Endothelial cell of umbilical vein (primary cell): Measurements from ENCODE around the gene ANKRD33B. TPM values are rescaled to one million over a fixed set of nuclear protein-coding genes. Genes with fewer than 3 reads are reported as not detected.

Source experiments
- BruUV-seq: library from RNA; stranded (reverse); fragments of 400-500 nt; replicated peaks from 2 replicates; lab custom pipeline; 2021; lab: Mats Ljungman, UMichigan
- CTCF ChIA-PET: fragments of 300-600, 350-600 bp; sonication (Branson Sonifier 250); formaldehyde crosslinking; loops from one replicate; lab custom pipeline; 2021; ENCODE audit warnings: antibody characterized with exemption, inconsistent platforms; lab: Charles Lee
- POLR2A ChIA-PET: fragments of 300-600, 350-600 bp; sonication (Branson Sonifier 250); formaldehyde crosslinking; loops from one replicate; lab custom pipeline; 2021; ENCODE audit warnings: antibody characterized with exemption, inconsistent platforms; lab: Charles Lee
- DNase-seq: peaks from one replicate; pipeline ENCODE4 v3.0.0-alpha.2; 2011; ENCODE audit warnings: low read depth, low spot score
- FAIRE-seq: peaks from 2 replicates; lab custom pipeline; 2011; peaks lifted over from hg19 to GRCh38; lab: Jason Lieb, UNC
- H2AFZ ChIP-seq: 2 replicates; pipeline ENCODE4 v1.6.0; 2012; ENCODE audit warnings: low read depth, low read length, control low read depth, inconsistent platforms
- H3K27ac ChIP-seq: 2 replicates; pipeline ENCODE4 v1.5.1; 2011; ENCODE audit warnings: low read depth, mild to moderate bottlenecking, control low read depth, low read length, moderate library complexity; ENCODE audit not compliant: insufficient read depth
- H3K27me3 ChIP-seq, 2 experiments: 2 replicates each; pipeline versions ENCODE4 v1.6.0 to v1.6.1; 2011; ENCODE audit warnings: low read length in 2 of 2, mixed read lengths in 1 of 2; ENCODE audit not compliant: control insufficient read depth in 2 of 2, insufficient read depth in 2 of 2
- H3K36me3 ChIP-seq, 2 experiments: 2 replicates in 1 of 2; 3 replicates in 1 of 2; pipeline ENCODE4 v1.5.1; 2011; ENCODE audit warnings: low read length in 2 of 2, mild to moderate bottlenecking in 1 of 2, moderate library complexity in 1 of 2; ENCODE audit not compliant: control insufficient read depth in 2 of 2, insufficient read depth in 2 of 2; ENCODE audit errors: extremely low read depth in 1 of 2
- H3K4me1 ChIP-seq: 3 replicates; pipeline ENCODE4 v1.5.1; 2011; ENCODE audit warnings: mild to moderate bottlenecking, low read length; ENCODE audit not compliant: control insufficient read depth, insufficient read depth; ENCODE audit errors: extremely low read depth
- H3K4me2 ChIP-seq: 2 replicates; pipeline ENCODE4 v1.6.1; 2011; ENCODE audit warnings: low read length, control low read depth, mixed read lengths; ENCODE audit not compliant: insufficient read depth
- H3K4me3 ChIP-seq, 3 experiments: fragments of 200-600 bp in 1 of 3; sonication (generic), shearing (Covaris generic) in 1 of 3; replicated peaks in 1 of 3; 2 replicates each; pipeline ENCODE4 v1.5.1; 2011 to 2016; ENCODE audit warnings: control low read depth in 3 of 3, low read length in 3 of 3, mild to moderate bottlenecking in 2 of 3, inconsistent platforms in 1 of 3, low read depth in 1 of 3, moderate library complexity in 1 of 3; ENCODE audit not compliant: insufficient read depth in 1 of 3
- H3K79me2 ChIP-seq: 2 replicates; pipeline ENCODE4 v1.6.0; 2012; ENCODE audit warnings: low read length, inconsistent platforms; ENCODE audit not compliant: control insufficient read depth, insufficient read depth
- H3K9ac ChIP-seq: replicated peaks from 2 replicates; pipeline ENCODE3; 2011; ENCODE audit warnings: low read length, control low read depth; ENCODE audit not compliant: insufficient read depth; ENCODE audit errors: extremely low read depth
- H3K9me1 ChIP-seq: replicated peaks from 3 replicates; pipeline ENCODE4 v1.6.0; 2011; ENCODE audit warnings: mild to moderate bottlenecking, low read length; ENCODE audit not compliant: control insufficient read depth, insufficient read depth; ENCODE audit errors: extremely low read depth
- H3K9me3 ChIP-seq: replicated peaks from 2 replicates; pipeline ENCODE4 v1.5.1; 2012; ENCODE audit warnings: low read length, inconsistent platforms; ENCODE audit not compliant: control insufficient read depth, insufficient read depth
- H4K20me1 ChIP-seq: replicated peaks from 2 replicates; pipeline ENCODE3; 2011; ENCODE audit warnings: mild to moderate bottlenecking, low read length; ENCODE audit not compliant: control insufficient read depth, insufficient read depth; ENCODE audit errors: extremely low read depth
- EZH2 ChIP-seq: IDR thresholded peaks from 2 replicates; pipeline ENCODE4 v1.6.1; 2012; ENCODE audit warnings: borderline replicate concordance, low read depth, mild to moderate bottlenecking, moderate library complexity, low read length, inconsistent platforms; ENCODE audit not compliant: severe bottlenecking
- FOS ChIP-seq: IDR thresholded peaks from 2 replicates; pipeline ENCODE4 v1.6.1; 2011; ENCODE audit warnings: mild to moderate bottlenecking, low read length, moderate library complexity, borderline replicate concordance; ENCODE audit not compliant: insufficient read depth
- GATA2 ChIP-seq: IDR thresholded peaks from 2 replicates; pipeline ENCODE4 v1.7.0; 2011; ENCODE audit warnings: low read depth, mild to moderate bottlenecking, moderate library complexity, mixed read lengths, low read length; ENCODE audit not compliant: insufficient read length, insufficient read depth
- JUN ChIP-seq: IDR thresholded peaks from 2 replicates; pipeline ENCODE4 v1.6.1; 2011; ENCODE audit warnings: borderline replicate concordance, low read depth; ENCODE audit not compliant: insufficient read length, insufficient read depth
- MAX ChIP-seq: IDR thresholded peaks from 2 replicates; pipeline ENCODE4 v1.6.1; 2011; ENCODE audit not compliant: insufficient read depth, insufficient read length
- MYC ChIP-seq: IDR thresholded peaks from one replicate; pipeline ENCODE4 v1.6.1; 2011; ENCODE audit warnings: mild to moderate bottlenecking, low read depth, low read length
- POLR2A ChIP-seq: IDR thresholded peaks from 2 replicates; pipeline ENCODE4 v1.6.1; 2012; ENCODE audit warnings: low read depth, mild to moderate bottlenecking, control low read depth, low read length
- POLR2AphosphoS5 ChIP-seq: IDR thresholded peaks from 2 replicates; pipeline ENCODE4 v1.6.1; 2012; ENCODE audit warnings: low read depth, mild to moderate bottlenecking, control low read depth, low read length, moderate library complexity; ENCODE audit not compliant: insufficient read depth
- dilution Hi-C: fragments of 300-500 bp; cut with MboI; formaldehyde crosslinking; loops from one replicate; pipeline ENCODE4 v1.15.0; 2019; ENCODE audit warnings: low sequenced_read_pairs; ENCODE audit not compliant: extremely low pct_ligation_motif_present
- intact Hi-C: fragments of 100-400 bp; cut with micrococcal nuclease; formaldehyde crosslinking; loops from one replicate; pipeline ENCODE4 v1.10.0; 2022
- polyA plus RNA-seq, 4 experiments: library from polyadenylated mRNA; depleted of rRNA in 3 of 4; stranded (reverse) in 3 of 4; unstranded in 1 of 4; fragments of >200 nt; gene quantifications; 2 replicates each; pipeline versions ENCODE4 v1.2.1 to v1.2.3, GENCODE V29; 2011 to 2012; ENCODE audit warnings: missing spikeins in 1 of 4
- total RNA-seq: library from RNA; stranded (reverse); gene quantifications from 2 replicates; pipeline ENCODE4 v1.2.3, GENCODE V29; 2021
- TF ChIP-seq, protein P1 (sequence below), 2 donors: IDR thresholded peaks; 1 replicate in 1 of 2; 2 replicates in 1 of 2; pipeline ENCODE4 v1.5.1; 2011; ENCODE audit warnings: low read length in 2 of 2, mild to moderate bottlenecking in 2 of 2, moderate library complexity in 2 of 2, control low read depth in 1 of 2, inconsistent platforms in 1 of 2, low read depth in 1 of 2; ENCODE audit not compliant: insufficient read depth in 1 of 2; ENCODE audit errors: extremely low read depth in 1 of 2

ANKRD33B gene
- total and polyA plus RNA-seq, 2 donors (not counting 3 experiments of a cell fraction or from before 2014, with no cell fraction given): 2.4 to 5.4 TPM

- no peaks in the 10 kb centered on the region for H3K9me3 ChIP-seq
- no TSS peak for BruUV-seq
- H3K9me1 ChIP-seq: no peaks in the 10 kb centered on the region
- peak overlapping the region; percentile 26 for H2AFZ ChIP-seq
- dilution Hi-C loops (no loop called here), intact Hi-C loops (no loop called here)
- H3K27ac ChIP-seq: no peak overlapping the region
- H3K4me2 ChIP-seq: no peak overlapping the region
- no peaks in the 10 kb centered on the region for H4K20me1 ChIP-seq
- H3K36me3 ChIP-seq: no peaks in the 10 kb centered on the region
- POLR2A ChIA-PET: no interaction called here
- no peak overlapping the region for H3K9ac ChIP-seq
- no peaks in the 10 kb centered on the region for H3K79me2 ChIP-seq
- FAIRE-seq (no peak), DNase-seq (no peak)
- H3K4me1 ChIP-seq: peaks cover 13% of the 10 kb centered on the region
- no peak for TF ChIP-seq GATA2
- TF ChIP-seq EZH2: no peak
- TF ChIP-seq POLR2A: no peak
- TF ChIP-seq, protein P1, sequence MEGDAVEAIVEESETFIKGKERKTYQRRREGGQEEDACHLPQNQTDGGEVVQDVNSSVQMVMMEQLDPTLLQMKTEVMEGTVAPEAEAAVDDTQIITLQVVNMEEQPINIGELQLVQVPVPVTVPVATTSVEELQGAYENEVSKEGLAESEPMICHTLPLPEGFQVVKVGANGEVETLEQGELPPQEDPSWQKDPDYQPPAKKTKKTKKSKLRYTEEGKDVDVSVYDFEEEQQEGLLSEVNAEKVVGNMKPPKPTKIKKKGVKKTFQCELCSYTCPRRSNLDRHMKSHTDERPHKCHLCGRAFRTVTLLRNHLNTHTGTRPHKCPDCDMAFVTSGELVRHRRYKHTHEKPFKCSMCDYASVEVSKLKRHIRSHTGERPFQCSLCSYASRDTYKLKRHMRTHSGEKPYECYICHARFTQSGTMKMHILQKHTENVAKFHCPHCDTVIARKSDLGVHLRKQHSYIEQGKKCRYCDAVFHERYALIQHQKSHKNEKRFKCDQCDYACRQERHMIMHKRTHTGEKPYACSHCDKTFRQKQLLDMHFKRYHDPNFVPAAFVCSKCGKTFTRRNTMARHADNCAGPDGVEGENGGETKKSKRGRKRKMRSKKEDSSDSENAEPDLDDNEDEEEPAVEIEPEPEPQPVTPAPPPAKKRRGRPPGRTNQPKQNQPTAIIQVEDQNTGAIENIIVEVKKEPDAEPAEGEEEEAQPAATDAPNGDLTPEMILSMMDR (IDR thresholded peaks at IDR 0.05; ENCODE audit: extremely low read depth in 1 of 2, insufficient read depth in 1 of 2, low read depth in 1 of 2, low read length in 2 of 2): no peak
- no peak for TF ChIP-seq POLR2AphosphoS5
- TF ChIP-seq JUN: no peak
- TF ChIP-seq MYC: no peak
- no peak for TF ChIP-seq FOS
- no peak for TF ChIP-seq MAX
- H3K4me3 ChIP-seq: no peak overlapping the region
- no peaks in the 10 kb centered on the region for H3K27me3 ChIP-seq
- CTCF ChIA-PET: no interaction called here
These were observed 26.8 kb upstream of the ANKRD33B start for GRCh38 chr5:10536931-10537579.
